ENCODE measurements around the gene CST9. TPM values are rescaled to one million over a fixed set of nuclear protein-coding genes. Genes with fewer than 3 reads are reported as not detected.

Gene CST9
- total RNA-seq, 4 donors from 2014 or later: 0.28 TPM; not detected in 3

DNA sequence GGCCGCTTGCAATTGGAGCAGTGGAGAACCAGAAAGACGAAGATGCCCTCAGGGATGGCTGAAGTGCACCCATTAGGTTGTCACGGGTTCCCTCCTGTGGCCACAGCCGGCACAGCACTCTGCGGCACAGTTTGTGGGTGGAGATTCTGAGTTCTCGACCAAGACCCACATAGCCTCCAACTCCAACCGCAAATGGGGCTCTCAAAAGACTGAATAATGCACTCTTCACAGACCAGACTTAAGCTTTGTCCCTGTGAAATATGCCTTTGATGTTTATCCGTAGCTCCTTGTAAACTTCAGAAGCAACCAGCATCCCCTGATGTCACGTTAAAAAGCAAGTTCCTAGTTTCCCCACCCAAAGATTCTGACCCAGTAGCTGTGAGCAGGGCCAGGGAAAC is 934 bp upstream of the CST9 start:
- TF ChIP-seq, protein P1, sequence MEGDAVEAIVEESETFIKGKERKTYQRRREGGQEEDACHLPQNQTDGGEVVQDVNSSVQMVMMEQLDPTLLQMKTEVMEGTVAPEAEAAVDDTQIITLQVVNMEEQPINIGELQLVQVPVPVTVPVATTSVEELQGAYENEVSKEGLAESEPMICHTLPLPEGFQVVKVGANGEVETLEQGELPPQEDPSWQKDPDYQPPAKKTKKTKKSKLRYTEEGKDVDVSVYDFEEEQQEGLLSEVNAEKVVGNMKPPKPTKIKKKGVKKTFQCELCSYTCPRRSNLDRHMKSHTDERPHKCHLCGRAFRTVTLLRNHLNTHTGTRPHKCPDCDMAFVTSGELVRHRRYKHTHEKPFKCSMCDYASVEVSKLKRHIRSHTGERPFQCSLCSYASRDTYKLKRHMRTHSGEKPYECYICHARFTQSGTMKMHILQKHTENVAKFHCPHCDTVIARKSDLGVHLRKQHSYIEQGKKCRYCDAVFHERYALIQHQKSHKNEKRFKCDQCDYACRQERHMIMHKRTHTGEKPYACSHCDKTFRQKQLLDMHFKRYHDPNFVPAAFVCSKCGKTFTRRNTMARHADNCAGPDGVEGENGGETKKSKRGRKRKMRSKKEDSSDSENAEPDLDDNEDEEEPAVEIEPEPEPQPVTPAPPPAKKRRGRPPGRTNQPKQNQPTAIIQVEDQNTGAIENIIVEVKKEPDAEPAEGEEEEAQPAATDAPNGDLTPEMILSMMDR (IDR thresholded peaks at IDR 0.05): peak in 1 of 3 donors; percentile 67
- ATAC-seq (ENCODE audit: low FRiP score) (peak; percentile 93), DNase-seq (ENCODE audit: low spot score) (peak; percentile 57)

DNA sequence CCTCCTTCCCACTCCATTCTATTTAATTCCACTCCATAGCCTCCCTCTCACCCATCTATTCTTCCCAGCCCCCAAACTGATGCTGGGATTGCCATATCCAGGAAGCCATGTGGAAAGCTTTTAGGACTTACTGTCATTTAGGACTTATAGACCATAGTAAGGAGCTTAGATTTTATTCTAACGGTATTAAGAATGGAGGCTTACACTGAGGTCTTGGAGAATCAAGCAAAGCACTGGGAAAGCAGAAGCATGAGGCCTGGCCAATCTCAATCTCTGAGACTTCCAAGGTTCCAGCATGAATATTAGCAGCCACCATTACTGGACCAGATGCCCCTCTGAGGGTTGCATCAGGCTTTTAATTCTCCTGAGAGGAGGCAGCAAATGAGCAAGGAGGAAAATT is 1.4 kb downstream of the CST9 start:
- ATAC-seq (ENCODE audit: low FRiP score): no peak
- DNase-seq (ENCODE audit: low spot score): no peak
- TF ChIP-seq, protein P1 (IDR thresholded peaks at IDR 0.05): no peak

DNA sequence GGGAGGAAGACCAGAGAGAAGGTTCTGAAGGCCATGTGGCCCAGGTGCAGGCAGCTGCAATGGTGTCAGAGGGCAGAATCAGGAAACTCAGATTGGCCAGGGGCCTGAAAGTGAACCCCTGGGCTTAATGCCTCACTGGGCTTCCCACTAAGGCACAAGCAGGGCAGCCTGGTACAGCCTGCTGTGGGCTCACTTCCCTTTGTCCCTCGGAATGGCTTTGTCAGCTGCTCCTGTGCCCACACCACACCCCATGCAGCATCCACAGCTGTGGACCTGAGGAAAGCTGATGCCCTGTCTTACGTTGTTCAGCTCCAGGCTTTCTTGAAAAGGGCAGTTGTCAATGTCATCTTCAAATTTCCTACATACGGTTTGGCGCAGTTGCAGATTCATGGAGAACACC is 2.4 kb downstream of the CST9 start:
- TF ChIP-seq, protein P1 (IDR thresholded peaks at IDR 0.05): no peak
- DNase-seq (ENCODE audit: low spot score) (no peak), ATAC-seq (ENCODE audit: low FRiP score) (no peak)

DNA sequence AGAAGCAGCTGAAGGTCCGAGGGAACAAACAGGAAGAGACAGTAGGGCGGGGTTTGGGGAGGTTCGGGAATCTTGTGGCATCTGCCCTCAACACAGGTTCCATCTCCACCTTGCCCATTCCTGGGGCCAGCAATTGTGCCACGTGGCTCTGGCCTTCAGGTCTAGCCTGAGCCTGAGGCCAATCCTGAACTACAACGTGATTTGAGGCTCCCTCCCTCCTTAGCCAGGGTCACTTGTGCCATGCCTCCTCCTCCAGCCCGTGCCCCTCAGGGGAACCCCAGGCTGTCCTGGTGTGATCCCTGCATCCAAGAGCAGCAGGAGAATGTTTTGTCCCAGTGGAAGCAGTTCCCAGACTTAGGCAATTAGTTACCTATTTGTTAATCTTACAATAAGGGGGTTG is 3.0 kb downstream of the CST9 start:
- DNase-seq (ENCODE audit: low spot score) (no peak), ATAC-seq (ENCODE audit: low FRiP score) (no peak)
- TF ChIP-seq, protein P1 (IDR thresholded peaks at IDR 0.05): no peak

DNA sequence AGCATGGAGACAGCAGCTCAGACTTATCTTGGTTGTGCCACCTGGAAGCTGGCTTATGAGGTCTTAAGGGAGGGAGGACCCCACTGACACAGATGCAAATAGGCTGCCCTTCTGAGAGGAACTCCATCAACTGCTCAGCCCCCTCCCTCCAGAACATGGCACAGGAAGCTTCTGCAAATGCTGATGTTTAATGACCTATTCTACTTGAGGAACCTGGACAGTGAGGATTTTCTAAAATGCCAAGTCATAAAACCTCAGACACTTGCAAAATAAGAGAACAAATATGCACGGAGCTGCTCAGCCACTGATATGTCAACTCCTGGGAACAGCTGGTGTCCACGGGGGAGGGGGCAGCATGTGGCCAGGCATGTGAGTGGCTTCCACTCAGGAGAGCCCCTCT is 3.5 kb downstream of the CST9 start:
- TF ChIP-seq, protein P1 (IDR thresholded peaks at IDR 0.05): no peak
- no peak for ATAC-seq (ENCODE audit: low FRiP score)
- no peak for DNase-seq (ENCODE audit: low spot score)

DNA sequence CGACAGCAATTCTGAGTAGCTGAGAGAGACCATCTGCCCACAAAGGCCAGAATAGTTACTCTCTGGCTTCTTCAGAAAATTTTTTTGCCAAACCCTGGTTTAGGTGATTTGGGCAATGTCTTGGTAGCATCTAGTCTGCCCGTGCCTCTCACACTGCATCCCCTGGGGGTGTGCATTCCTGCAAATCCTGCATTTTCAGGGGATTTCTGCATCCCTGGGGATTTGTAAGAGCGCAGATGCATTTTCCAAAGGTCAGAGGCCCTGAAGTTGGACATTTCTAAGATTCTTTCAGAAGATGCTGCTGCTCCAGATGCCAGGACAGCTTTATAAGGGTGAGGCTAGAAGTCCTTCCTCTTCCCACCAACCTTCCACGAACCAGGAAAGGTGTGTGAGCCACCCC is 4.0 kb downstream of the CST9 start:
- TF ChIP-seq, protein P1 (IDR thresholded peaks at IDR 0.05): no peak
- no peak for DNase-seq (ENCODE audit: low spot score)
- no peak for ATAC-seq (ENCODE audit: low FRiP score)

DNA sequence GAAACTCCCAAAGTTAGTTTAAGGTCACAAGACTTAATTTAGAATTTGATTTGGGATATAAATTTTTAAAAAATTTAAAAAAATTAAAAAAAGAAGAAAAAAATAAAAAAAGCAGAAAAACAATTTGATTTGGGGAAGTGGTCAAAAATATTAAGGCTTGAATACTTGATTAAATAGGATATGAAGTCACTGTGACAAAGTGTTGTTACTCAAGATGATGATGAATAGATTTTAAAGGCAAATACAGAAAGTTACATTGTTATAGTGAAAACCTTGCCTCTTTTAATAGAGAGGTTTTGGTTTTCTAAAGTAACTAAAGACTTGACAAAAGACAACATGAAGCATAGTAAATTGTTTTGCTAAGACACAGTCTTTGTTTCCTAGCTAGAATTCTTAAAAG is 7.2 kb downstream of the CST9 start:
- no peak for ATAC-seq (ENCODE audit: low FRiP score)
- TF ChIP-seq, protein P1 (IDR thresholded peaks at IDR 0.05): no peak
- DNase-seq (ENCODE audit: low spot score): no peak

Measured in omental fat pad (tissue), 4 donors.